Endothelial cell of umbilical vein (primary cell): Measurements from ENCODE around the gene C19orf85. TPM values are rescaled to one million over a fixed set of nuclear protein-coding genes. Genes with fewer than 3 reads are reported as not detected.

Source experiments
- BruUV-seq: library from RNA; stranded (reverse); fragments of 400-500 nt; replicated peaks from 2 replicates; lab custom pipeline; 2021; lab: Mats Ljungman, UMichigan
- CTCF ChIA-PET: fragments of 300-600, 350-600 bp; sonication (Branson Sonifier 250); formaldehyde crosslinking; loops from one replicate; lab custom pipeline; 2021; ENCODE audit warnings: antibody characterized with exemption, inconsistent platforms; lab: Charles Lee
- POLR2A ChIA-PET: fragments of 300-600, 350-600 bp; sonication (Branson Sonifier 250); formaldehyde crosslinking; loops from one replicate; lab custom pipeline; 2021; ENCODE audit warnings: antibody characterized with exemption, inconsistent platforms; lab: Charles Lee
- DNase-seq: peaks from one replicate; pipeline ENCODE4 v3.0.0-alpha.2; 2011; ENCODE audit warnings: low read depth, low spot score
- FAIRE-seq: peaks from 2 replicates; lab custom pipeline; 2011; peaks lifted over from hg19 to GRCh38; lab: Jason Lieb, UNC
- H2AFZ ChIP-seq: 2 replicates; pipeline ENCODE4 v1.6.0; 2012; ENCODE audit warnings: low read depth, low read length, control low read depth, inconsistent platforms
- H3K27ac ChIP-seq: 2 replicates; pipeline ENCODE4 v1.5.1; 2011; ENCODE audit warnings: low read depth, mild to moderate bottlenecking, control low read depth, low read length, moderate library complexity; ENCODE audit not compliant: insufficient read depth
- H3K27me3 ChIP-seq, 2 experiments: 2 replicates each; pipeline versions ENCODE4 v1.6.0 to v1.6.1; 2011; ENCODE audit warnings: low read length in 2 of 2, mixed read lengths in 1 of 2; ENCODE audit not compliant: control insufficient read depth in 2 of 2, insufficient read depth in 2 of 2
- H3K36me3 ChIP-seq, 2 experiments: 2 replicates in 1 of 2; 3 replicates in 1 of 2; pipeline ENCODE4 v1.5.1; 2011; ENCODE audit warnings: low read length in 2 of 2, mild to moderate bottlenecking in 1 of 2, moderate library complexity in 1 of 2; ENCODE audit not compliant: control insufficient read depth in 2 of 2, insufficient read depth in 2 of 2; ENCODE audit errors: extremely low read depth in 1 of 2
- H3K4me1 ChIP-seq: 3 replicates; pipeline ENCODE4 v1.5.1; 2011; ENCODE audit warnings: mild to moderate bottlenecking, low read length; ENCODE audit not compliant: control insufficient read depth, insufficient read depth; ENCODE audit errors: extremely low read depth
- H3K4me2 ChIP-seq: 2 replicates; pipeline ENCODE4 v1.6.1; 2011; ENCODE audit warnings: low read length, control low read depth, mixed read lengths; ENCODE audit not compliant: insufficient read depth
- H3K4me3 ChIP-seq, 3 experiments: fragments of 200-600 bp in 1 of 3; sonication (generic), shearing (Covaris generic) in 1 of 3; replicated peaks in 1 of 3; 2 replicates each; pipeline ENCODE4 v1.5.1; 2011 to 2016; ENCODE audit warnings: control low read depth in 3 of 3, low read length in 3 of 3, mild to moderate bottlenecking in 2 of 3, inconsistent platforms in 1 of 3, low read depth in 1 of 3, moderate library complexity in 1 of 3; ENCODE audit not compliant: insufficient read depth in 1 of 3
- H3K79me2 ChIP-seq: 2 replicates; pipeline ENCODE4 v1.6.0; 2012; ENCODE audit warnings: low read length, inconsistent platforms; ENCODE audit not compliant: control insufficient read depth, insufficient read depth
- H3K9ac ChIP-seq: replicated peaks from 2 replicates; pipeline ENCODE3; 2011; ENCODE audit warnings: low read length, control low read depth; ENCODE audit not compliant: insufficient read depth; ENCODE audit errors: extremely low read depth
- H3K9me1 ChIP-seq: replicated peaks from 3 replicates; pipeline ENCODE4 v1.6.0; 2011; ENCODE audit warnings: mild to moderate bottlenecking, low read length; ENCODE audit not compliant: control insufficient read depth, insufficient read depth; ENCODE audit errors: extremely low read depth
- H3K9me3 ChIP-seq: replicated peaks from 2 replicates; pipeline ENCODE4 v1.5.1; 2012; ENCODE audit warnings: low read length, inconsistent platforms; ENCODE audit not compliant: control insufficient read depth, insufficient read depth
- H4K20me1 ChIP-seq: replicated peaks from 2 replicates; pipeline ENCODE3; 2011; ENCODE audit warnings: mild to moderate bottlenecking, low read length; ENCODE audit not compliant: control insufficient read depth, insufficient read depth; ENCODE audit errors: extremely low read depth
- EZH2 ChIP-seq: IDR thresholded peaks from 2 replicates; pipeline ENCODE4 v1.6.1; 2012; ENCODE audit warnings: borderline replicate concordance, low read depth, mild to moderate bottlenecking, moderate library complexity, low read length, inconsistent platforms; ENCODE audit not compliant: severe bottlenecking
- FOS ChIP-seq: IDR thresholded peaks from 2 replicates; pipeline ENCODE4 v1.6.1; 2011; ENCODE audit warnings: mild to moderate bottlenecking, low read length, moderate library complexity, borderline replicate concordance; ENCODE audit not compliant: insufficient read depth
- GATA2 ChIP-seq: IDR thresholded peaks from 2 replicates; pipeline ENCODE4 v1.7.0; 2011; ENCODE audit warnings: low read depth, mild to moderate bottlenecking, moderate library complexity, mixed read lengths, low read length; ENCODE audit not compliant: insufficient read length, insufficient read depth
- JUN ChIP-seq: IDR thresholded peaks from 2 replicates; pipeline ENCODE4 v1.6.1; 2011; ENCODE audit warnings: borderline replicate concordance, low read depth; ENCODE audit not compliant: insufficient read length, insufficient read depth
- MAX ChIP-seq: IDR thresholded peaks from 2 replicates; pipeline ENCODE4 v1.6.1; 2011; ENCODE audit not compliant: insufficient read depth, insufficient read length
- MYC ChIP-seq: IDR thresholded peaks from one replicate; pipeline ENCODE4 v1.6.1; 2011; ENCODE audit warnings: mild to moderate bottlenecking, low read depth, low read length
- POLR2A ChIP-seq: IDR thresholded peaks from 2 replicates; pipeline ENCODE4 v1.6.1; 2012; ENCODE audit warnings: low read depth, mild to moderate bottlenecking, control low read depth, low read length
- POLR2AphosphoS5 ChIP-seq: IDR thresholded peaks from 2 replicates; pipeline ENCODE4 v1.6.1; 2012; ENCODE audit warnings: low read depth, mild to moderate bottlenecking, control low read depth, low read length, moderate library complexity; ENCODE audit not compliant: insufficient read depth
- dilution Hi-C: fragments of 300-500 bp; cut with MboI; formaldehyde crosslinking; loops from one replicate; pipeline ENCODE4 v1.15.0; 2019; ENCODE audit warnings: low sequenced_read_pairs; ENCODE audit not compliant: extremely low pct_ligation_motif_present
- intact Hi-C: fragments of 100-400 bp; cut with micrococcal nuclease; formaldehyde crosslinking; loops from one replicate; pipeline ENCODE4 v1.10.0; 2022
- polyA plus RNA-seq, 4 experiments: library from polyadenylated mRNA; depleted of rRNA in 3 of 4; stranded (reverse) in 3 of 4; unstranded in 1 of 4; fragments of >200 nt; gene quantifications; 2 replicates each; pipeline versions ENCODE4 v1.2.1 to v1.2.3, GENCODE V29; 2011 to 2012; ENCODE audit warnings: missing spikeins in 1 of 4
- total RNA-seq: library from RNA; stranded (reverse); gene quantifications from 2 replicates; pipeline ENCODE4 v1.2.3, GENCODE V29; 2021
- TF ChIP-seq, protein P1 (sequence below), 2 donors: IDR thresholded peaks; 1 replicate in 1 of 2; 2 replicates in 1 of 2; pipeline ENCODE4 v1.5.1; 2011; ENCODE audit warnings: low read length in 2 of 2, mild to moderate bottlenecking in 2 of 2, moderate library complexity in 2 of 2, control low read depth in 1 of 2, inconsistent platforms in 1 of 2, low read depth in 1 of 2; ENCODE audit not compliant: insufficient read depth in 1 of 2; ENCODE audit errors: extremely low read depth in 1 of 2

C19orf85 gene
- total and polyA plus RNA-seq, 2 donors (not counting 3 experiments of a cell fraction or from before 2014, with no cell fraction given) = not detected

DNA sequence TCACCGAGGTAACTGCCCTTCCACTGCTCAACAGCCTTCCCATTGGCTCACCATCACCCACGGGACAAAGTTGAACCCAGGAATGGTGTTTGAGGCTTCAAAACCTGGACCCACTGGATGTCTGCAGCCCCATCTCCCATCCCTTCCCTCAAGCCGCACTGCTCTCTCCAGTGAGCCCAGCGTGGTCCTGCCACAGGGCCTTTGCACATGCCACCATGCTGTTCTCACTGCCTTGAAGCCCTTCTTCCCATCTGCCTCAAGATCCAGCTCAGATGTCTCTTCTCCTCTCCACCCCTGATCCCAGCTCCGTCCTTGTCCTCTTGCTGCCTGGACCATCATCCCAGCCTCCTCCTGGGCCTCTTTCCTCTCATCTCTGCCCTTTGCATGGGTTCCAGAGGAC lies 25.5 kb downstream of the C19orf85 start:
- ChIA-PET CTCF (interaction anchor here (1.1 kb wide), 1 partner anchor 28 kb away, joined by 3 read pairs; no protein-coding TSS in a partner anchor), POLR2A (no interaction called here)
- BruUV-seq = no TSS peak
- Histone ChIP-seq H3K4me3 (no peak overlapping the region), H3K4me1 (no peaks in the 10 kb centered on the region), H3K36me3 (no peaks in the 10 kb centered on the region), H3K79me2 (no peaks in the 10 kb centered on the region), H4K20me1 (no peaks in the 10 kb centered on the region), H2AFZ (no peak overlapping the region), H3K27ac (no peak overlapping the region), H3K4me2 (no peak overlapping the region), H3K9me1 (no peaks in the 10 kb centered on the region), H3K9me3 (no peaks in the 10 kb centered on the region), H3K9ac (no peak overlapping the region), H3K27me3 (peaks cover 27 to 31% of the 10 kb centered on the region in 2 experiments)
- FAIRE-seq (no peak), DNase-seq (no peak)
- dilution Hi-C loops = no loop called here
- intact Hi-C loops = no loop called here
- no peak for TF ChIP-seq MAX
- TF ChIP-seq JUN = no peak
- TF ChIP-seq, protein P1, sequence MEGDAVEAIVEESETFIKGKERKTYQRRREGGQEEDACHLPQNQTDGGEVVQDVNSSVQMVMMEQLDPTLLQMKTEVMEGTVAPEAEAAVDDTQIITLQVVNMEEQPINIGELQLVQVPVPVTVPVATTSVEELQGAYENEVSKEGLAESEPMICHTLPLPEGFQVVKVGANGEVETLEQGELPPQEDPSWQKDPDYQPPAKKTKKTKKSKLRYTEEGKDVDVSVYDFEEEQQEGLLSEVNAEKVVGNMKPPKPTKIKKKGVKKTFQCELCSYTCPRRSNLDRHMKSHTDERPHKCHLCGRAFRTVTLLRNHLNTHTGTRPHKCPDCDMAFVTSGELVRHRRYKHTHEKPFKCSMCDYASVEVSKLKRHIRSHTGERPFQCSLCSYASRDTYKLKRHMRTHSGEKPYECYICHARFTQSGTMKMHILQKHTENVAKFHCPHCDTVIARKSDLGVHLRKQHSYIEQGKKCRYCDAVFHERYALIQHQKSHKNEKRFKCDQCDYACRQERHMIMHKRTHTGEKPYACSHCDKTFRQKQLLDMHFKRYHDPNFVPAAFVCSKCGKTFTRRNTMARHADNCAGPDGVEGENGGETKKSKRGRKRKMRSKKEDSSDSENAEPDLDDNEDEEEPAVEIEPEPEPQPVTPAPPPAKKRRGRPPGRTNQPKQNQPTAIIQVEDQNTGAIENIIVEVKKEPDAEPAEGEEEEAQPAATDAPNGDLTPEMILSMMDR (IDR thresholded peaks at IDR 0.05; ENCODE audit: extremely low read depth in 1 of 2, insufficient read depth in 1 of 2, low read depth in 1 of 2, low read length in 2 of 2) = no peak

DNA sequence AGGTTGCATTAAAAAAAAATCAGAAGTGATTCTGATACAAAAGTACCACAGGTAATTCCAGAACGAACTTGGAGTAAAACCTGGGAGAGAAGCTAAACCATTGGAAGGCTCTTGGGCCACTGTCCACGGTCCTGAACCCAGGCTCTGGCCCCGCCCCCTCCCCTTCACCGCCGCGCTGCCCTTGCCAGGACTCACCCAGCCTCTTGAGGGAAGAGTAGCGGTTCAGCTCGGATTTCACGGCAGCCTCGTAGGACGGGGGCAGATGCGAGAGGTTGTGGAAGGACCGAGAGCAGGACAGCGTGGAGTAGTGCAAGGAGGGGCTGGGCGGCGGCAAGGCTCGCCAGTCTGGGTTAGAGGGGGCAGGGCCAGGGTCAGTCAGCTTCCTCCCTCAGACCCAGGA lies 27.1 kb downstream of the C19orf85 start:
- TF ChIP-seq, protein P1 (IDR thresholded peaks at IDR 0.05; ENCODE audit: extremely low read depth in 1 of 2, insufficient read depth in 1 of 2, low read depth in 1 of 2, low read length in 2 of 2) = no peak
- TF ChIP-seq GATA2 (no peak), MYC (no peak), FOS (no peak), MAX (no peak), POLR2A (no peak), EZH2 (no peak), POLR2AphosphoS5 (no peak), JUN (no peak)
- Histone ChIP-seq H3K4me2 (no peak overlapping the region), H3K36me3 (no peaks in the 10 kb centered on the region), H3K4me3 (no peak overlapping the region), H3K9ac (no peak overlapping the region), H3K79me2 (no peaks in the 10 kb centered on the region), H3K27ac (no peak overlapping the region), H3K9me3 (no peaks in the 10 kb centered on the region), H4K20me1 (no peaks in the 10 kb centered on the region), H3K4me1 (no peaks in the 10 kb centered on the region), H3K27me3 (peaks cover 23 to 27% of the 10 kb centered on the region in 2 experiments), H2AFZ (no peak overlapping the region), H3K9me1 (no peaks in the 10 kb centered on the region)
- intact Hi-C loops (no loop called here), dilution Hi-C loops (no loop called here)
- ChIA-PET POLR2A (interaction anchor here (1.0 kb wide), 1 partner anchor 30 kb away, joined by 3 read pairs; no protein-coding TSS in a partner anchor), CTCF (interaction anchor here (0.6 to 1.5 kb wide), 13 partner anchors 9 to 296 kb away, joined by 3 to 13 read pairs (median 3); partner anchors contain the start of genes SYT5 and UBE2S)
- DNase-seq = peak; percentile 55
- no TSS peak for BruUV-seq
- peak; percentile 38 for FAIRE-seq
